Progenitor cell of endocrine pancreas (in vitro differentiated cells): ENCODE measurements around the gene ARHGEF26. TPM values are rescaled to one million over a fixed set of nuclear protein-coding genes. Genes with fewer than 3 reads are reported as not detected.

Experiments
- DNase-seq: peaks from one replicate; pipeline ENCODE4 v3.0.0; 2021; ENCODE audit warnings: low spot score; ENCODE audit not compliant: unreplicated experiment
- H3K27ac Mint-ChIP-seq: 2 replicates; pipeline ENCODE4 v1.8.0; 2021; ENCODE audit warnings: mild to moderate bottlenecking, moderate library complexity, mixed read lengths
- H3K27me3 Mint-ChIP-seq: 2 replicates; pipeline ENCODE4 v1.8.0; 2021; ENCODE audit warnings: mixed read lengths
- H3K36me3 Mint-ChIP-seq: 2 replicates; pipeline ENCODE4 v1.8.0; 2022; ENCODE audit warnings: mixed read lengths; ENCODE audit not compliant: insufficient read depth
- H3K4me1 Mint-ChIP-seq: 2 replicates; pipeline ENCODE4 v1.8.0; 2021; ENCODE audit warnings: low read depth, mixed read lengths
- H3K4me3 Mint-ChIP-seq: 2 replicates; pipeline ENCODE4 v1.8.0; 2021; ENCODE audit warnings: low read depth, mild to moderate bottlenecking, moderate library complexity, mixed read lengths
- H3K9me3 Mint-ChIP-seq: 2 replicates; pipeline ENCODE4 v1.8.0; 2021; ENCODE audit warnings: low read depth, mixed read lengths
- CTCF ChIP-seq: fragments of 200-600 bp; sonication (generic); IDR thresholded peaks from one replicate; pipeline ENCODE4 v1.5.0; 2021; ENCODE audit warnings: antibody characterized with exemption, mild to moderate bottlenecking; ENCODE audit not compliant: unreplicated experiment
- total RNA-seq: library from RNA; stranded (reverse); gene quantifications from 2 replicates; pipeline ENCODE4 v1.2.1, GENCODE V29; 2021

The ARHGEF26 gene
- total RNA-seq, 1 donor from 2014 or later: 10.0 TPM

GRCh38 chr3:154223519-154223918 is 102.3 kb downstream of the ARHGEF26 start:
- Mint-ChIP-seq H3K36me3 (peaks cover 7% of the 10 kb centered on the region), H3K4me1 (peaks cover 3% of the 10 kb centered on the region), H3K27ac (no peak overlapping the region), H3K9me3 (no peaks in the 10 kb centered on the region), H3K4me3 (no peak overlapping the region), H3K27me3 (no peaks in the 10 kb centered on the region)
- no peak for TF ChIP-seq CTCF
- no peak for DNase-seq

GRCh38 chr3:154224366-154224765 is 103.2 kb downstream of the ARHGEF26 start:
- peaks cover 4% of the 10 kb centered on the region for H3K4me1 Mint-ChIP-seq
- H3K27ac Mint-ChIP-seq: no peak overlapping the region
- TF ChIP-seq CTCF: no peak
- peaks cover 4% of the 10 kb centered on the region for H3K36me3 Mint-ChIP-seq
- no peaks in the 10 kb centered on the region for H3K27me3 Mint-ChIP-seq
- no peaks in the 10 kb centered on the region for H3K9me3 Mint-ChIP-seq
- DNase-seq: no peak
- H3K4me3 Mint-ChIP-seq: no peak overlapping the region

GRCh38 chr3:154224866-154225265 is 103.7 kb downstream of the ARHGEF26 start:
- no peaks in the 10 kb centered on the region for H3K9me3 Mint-ChIP-seq
- TF ChIP-seq CTCF: no peak
- H3K4me1 Mint-ChIP-seq: peaks cover 4% of the 10 kb centered on the region
- H3K4me3 Mint-ChIP-seq: no peak overlapping the region
- H3K36me3 Mint-ChIP-seq: peaks cover 4% of the 10 kb centered on the region
- no peaks in the 10 kb centered on the region for H3K27me3 Mint-ChIP-seq
- H3K27ac Mint-ChIP-seq: no peak overlapping the region
- no peak for DNase-seq

DNA sequence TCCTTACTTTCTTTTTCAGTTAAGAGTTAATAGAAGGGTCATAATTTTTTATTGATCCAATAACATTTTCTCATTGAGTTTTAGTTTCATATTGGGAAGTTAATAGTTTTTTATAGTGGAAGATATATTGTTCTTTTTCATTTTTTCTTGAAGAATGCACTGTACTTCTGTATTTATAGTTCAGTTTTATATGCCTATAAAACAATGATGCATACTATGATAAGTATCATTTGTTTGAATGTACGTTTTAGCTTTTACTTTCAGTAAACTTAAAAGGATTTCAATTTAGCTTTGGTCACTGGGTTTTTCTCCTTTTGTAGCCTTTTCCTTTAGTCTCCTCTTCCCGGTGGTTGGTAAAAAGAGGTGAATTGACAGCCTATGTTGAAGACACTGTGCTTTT is 104.3 kb downstream of the ARHGEF26 start:
- Mint-ChIP-seq H3K9me3 (no peaks in the 10 kb centered on the region), H3K4me1 (peaks cover 4% of the 10 kb centered on the region), H3K27me3 (no peaks in the 10 kb centered on the region), H3K36me3 (no peaks in the 10 kb centered on the region), H3K27ac (no peak overlapping the region), H3K4me3 (no peak overlapping the region)
- no peak for DNase-seq
- no peak for TF ChIP-seq CTCF

DNA sequence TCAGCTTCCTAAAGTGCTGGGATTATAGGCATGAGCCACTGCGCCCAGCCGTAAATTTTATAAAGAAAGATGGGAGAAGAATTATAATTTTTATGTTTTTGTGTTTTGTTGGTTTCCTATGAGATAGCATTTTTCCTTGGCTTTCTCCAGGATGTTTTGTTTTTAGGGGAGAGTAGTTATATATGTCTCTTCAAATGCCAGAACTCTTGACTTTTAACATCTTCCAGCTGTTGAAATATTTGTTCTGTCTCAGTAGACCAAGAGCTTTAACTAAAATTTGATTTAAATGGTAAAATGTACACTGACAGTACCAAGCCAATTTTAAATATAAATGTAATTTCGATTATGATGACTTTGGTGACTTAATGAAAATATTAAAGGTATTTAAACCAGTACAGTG is 106.3 kb downstream of the ARHGEF26 start:
- no peak for DNase-seq
- Mint-ChIP-seq H3K9me3 (no peaks in the 10 kb centered on the region), H3K4me3 (no peak overlapping the region), H3K36me3 (no peaks in the 10 kb centered on the region), H3K4me1 (peaks cover 4% of the 10 kb centered on the region), H3K27me3 (no peaks in the 10 kb centered on the region), H3K27ac (no peak overlapping the region)
- TF ChIP-seq CTCF: no peak
